Omental fat pad (tissue), 4 donors: ENCODE data around the gene TRAF5. TPM values are rescaled to one million over a fixed set of nuclear protein-coding genes. Genes with fewer than 3 reads are reported as not detected.

Experiments used
- ATAC-seq: fragments of 150-250 bp; one replicate; pipeline ENCODE4 v1.9.1; 2016; ENCODE audit warnings: mild to moderate bottlenecking, moderate library complexity; ENCODE audit not compliant: low FRiP score
- DNase-seq: peaks from one replicate; pipeline ENCODE4 v3.0.0-alpha.2; 2019; ENCODE audit warnings: low spot score
- CTCF ChIP-seq, 3 donors: fragments of 450-650 bp; IDR thresholded peaks; one replicate each; pipeline ENCODE4 v1.5.1; 2016 to 2017; ENCODE audit warnings: antibody characterized with exemption in 3 of 3, mild to moderate bottlenecking in 3 of 3, moderate library complexity in 2 of 3
- total RNA-seq, 4 donors: library from RNA; depleted of rRNA; stranded (reverse); fragments of >200 nt; gene quantifications; one replicate each; pipeline ENCODE4 v1.1.0, GENCODE V29; 2016

TRAF5 gene
- total RNA-seq, 4 donors from 2014 or later, result 14.8 to 24.5 (median 18.7) TPM

DNA sequence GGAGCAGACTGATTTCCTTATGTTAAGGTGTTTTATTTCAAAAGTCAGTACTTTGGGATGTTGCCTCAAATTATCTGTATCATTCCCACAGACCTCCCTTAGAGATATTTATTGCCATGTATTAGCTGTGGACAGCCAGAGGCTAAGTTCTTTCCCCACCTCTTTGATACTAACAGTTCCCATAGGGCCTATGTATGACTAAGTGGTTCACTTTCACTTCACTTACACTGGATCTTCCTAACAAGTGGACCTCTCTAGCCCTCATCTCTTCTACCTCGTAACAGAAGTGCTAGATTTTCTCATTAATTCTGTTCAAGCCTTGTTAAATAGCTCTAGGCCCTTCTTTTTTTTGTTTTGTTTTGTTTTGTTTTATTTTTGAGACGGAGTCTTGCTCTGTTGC lies 6.2 kb downstream of the TRAF5 start:
- DNase-seq (no peak), ATAC-seq (peak; percentile 74)
- TF ChIP-seq CTCF (IDR thresholded peaks at IDR 0.05), result no peak

DNA sequence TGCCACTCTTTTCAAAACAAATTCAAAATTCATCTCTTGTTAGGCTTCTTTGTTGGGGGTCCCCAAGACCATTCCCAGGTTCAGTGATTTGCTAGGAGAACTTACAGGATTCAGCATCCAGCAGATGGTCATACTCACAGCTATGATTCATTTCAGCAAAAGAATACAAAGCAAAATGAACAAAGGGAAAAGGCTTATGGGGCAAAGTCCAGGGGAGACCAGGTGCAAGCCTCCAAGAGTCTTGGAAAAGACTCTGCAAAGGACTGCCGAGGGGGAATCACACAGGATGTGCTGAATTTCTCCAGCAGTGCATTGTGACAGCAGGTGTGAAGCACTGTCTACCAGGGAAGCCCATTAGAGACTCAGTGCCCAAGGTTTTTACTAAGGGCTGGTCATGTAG lies 7.3 kb downstream of the TRAF5 start:
- no peak for ATAC-seq
- no peak for DNase-seq
- TF ChIP-seq CTCF (IDR thresholded peaks at IDR 0.05), result no peak

DNA sequence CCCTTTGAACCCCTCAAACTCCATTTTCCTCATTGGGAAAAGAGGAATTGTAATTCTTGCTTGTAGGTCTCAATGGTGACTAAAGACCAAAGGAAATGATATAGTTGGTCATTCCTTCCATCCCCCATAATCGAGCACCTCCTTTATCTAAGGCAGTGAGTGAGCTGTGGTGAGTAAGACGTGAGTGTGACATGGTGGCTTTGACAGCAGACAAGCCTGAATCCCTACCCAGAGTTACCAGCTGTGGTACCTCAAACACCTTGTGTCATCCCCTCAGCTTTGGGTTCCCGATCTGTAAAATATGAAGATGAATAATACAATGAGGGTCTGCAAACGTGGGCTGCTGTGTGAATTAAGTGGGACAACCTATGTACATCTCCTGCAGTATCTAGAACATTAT lies 8.4 kb downstream of the TRAF5 start:
- no peak for ATAC-seq
- no peak for TF ChIP-seq CTCF (IDR thresholded peaks at IDR 0.05)
- DNase-seq, result no peak

DNA sequence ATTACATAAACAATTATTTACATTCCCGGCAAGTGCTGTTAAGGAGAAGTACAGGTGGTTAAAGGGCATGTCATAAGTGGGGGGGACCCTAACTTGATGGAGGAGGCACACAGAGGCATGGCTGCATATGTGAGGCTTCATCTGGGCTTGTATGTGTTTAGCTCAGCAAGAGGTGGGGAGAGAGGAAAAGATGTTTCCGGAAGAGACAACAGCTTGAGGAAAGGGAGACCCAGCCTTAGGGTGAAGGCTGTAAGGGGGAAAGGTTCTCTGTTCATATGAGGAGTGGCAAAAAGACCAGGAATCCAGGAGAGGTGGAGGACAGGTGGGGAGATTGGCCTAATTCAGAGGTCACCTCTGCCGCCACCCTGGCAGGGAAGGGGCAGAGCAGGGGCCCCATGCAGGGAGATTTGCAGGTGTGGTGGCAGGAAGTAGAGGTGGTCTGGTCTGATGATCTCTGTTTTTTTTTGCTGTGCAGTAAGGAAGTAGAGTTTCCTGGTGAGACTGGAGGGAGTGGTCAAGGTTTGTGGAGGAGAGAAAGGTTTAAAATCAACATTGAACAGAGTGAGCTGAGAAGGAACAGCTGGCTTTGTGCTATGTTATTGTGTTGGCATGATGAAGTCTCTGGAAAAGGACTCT lies 9.0 kb downstream of the TRAF5 start:
- DNase-seq, result no peak
- TF ChIP-seq CTCF (IDR thresholded peaks at IDR 0.05), result no peak
- no peak for ATAC-seq

- no peak for TF ChIP-seq CTCF (IDR thresholded peaks at IDR 0.05)
- ATAC-seq, result no peak
- no peak for DNase-seq
Measured at GRCh38 chr1:211336161-211336560, 9.5 kb downstream of the TRAF5 start.

GRCh38 chr1:211336775-211337174 lies 10.1 kb downstream of the TRAF5 start:
- DNase-seq, result no peak
- no peak for TF ChIP-seq CTCF (IDR thresholded peaks at IDR 0.05)
- no peak for ATAC-seq

DNA sequence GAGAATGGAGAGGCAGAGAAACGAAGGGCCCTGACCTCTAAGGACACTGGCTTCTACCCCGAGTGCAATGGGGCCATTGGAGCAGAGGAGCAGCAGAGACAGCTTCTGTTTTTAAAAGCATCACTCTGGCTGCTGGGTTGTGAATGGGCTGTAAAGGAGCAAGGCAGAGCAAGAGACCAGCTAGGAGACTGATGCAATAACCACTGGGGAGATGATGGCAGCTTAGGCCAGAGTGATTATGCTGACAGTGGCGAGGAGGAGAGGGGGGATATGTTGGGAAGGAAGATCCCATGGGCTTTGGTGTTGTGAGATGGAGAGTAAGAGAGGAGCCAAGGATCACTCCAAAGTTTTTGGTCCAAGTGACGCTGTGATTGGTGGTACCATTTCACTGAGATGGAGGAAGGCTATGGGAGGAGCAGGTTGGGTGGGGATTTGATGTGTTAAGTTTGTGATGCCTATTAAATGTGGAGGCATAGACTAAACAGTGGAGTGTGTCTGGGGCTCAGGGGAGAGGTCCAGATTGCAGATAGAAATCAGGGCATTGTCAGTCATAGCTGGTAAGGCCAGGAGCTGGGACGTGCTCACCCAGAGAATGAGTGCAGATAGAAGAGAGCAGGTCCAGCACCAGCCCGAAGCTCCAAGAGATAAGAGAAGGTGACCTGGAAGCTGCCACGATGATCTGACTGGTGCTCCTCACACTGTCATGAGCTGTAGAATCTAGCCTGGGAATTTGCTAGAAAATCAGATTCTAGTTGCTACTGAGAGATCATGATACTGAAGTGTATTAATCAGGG lies 11.0 kb downstream of the TRAF5 start:
- no peak for TF ChIP-seq CTCF (IDR thresholded peaks at IDR 0.05)
- DNase-seq (no peak), ATAC-seq (no peak)
